ENCODE data around the gene ZNF518A. TPM values are rescaled to one million over a fixed set of nuclear protein-coding genes. Genes with fewer than 3 reads are reported as not detected.

ZNF518A gene
- total and polyA plus RNA-seq, 9 of the 15 experiments (the other 6 are each of a cell fraction or from before 2014, with no cell fraction given): 6.3 to 30.0 (median 17.4) TPM

- TF ChIP-seq TFAP4 (CRISPR knock-in tag; IDR thresholded peaks at IDR 0.05; ENCODE audit: borderline replicate concordance): no peak
- TF ChIP-seq ZEB2 (IDR thresholded peaks at IDR 0.05): no peak
- no peak for TF ChIP-seq HES1 (IDR thresholded peaks at IDR 0.05; ENCODE audit: low read depth)
- TF ChIP-seq ESRRA (IDR thresholded peaks at IDR 0.05; ENCODE audit: borderline replicate concordance, low read depth): peak; percentile 69; the same call in 1 of the 2 replicates
- no peak for TF ChIP-seq HNRNPH1 (optimal IDR thresholded peaks at IDR 0.05; ENCODE audit: low read depth, low read length)
- TF ChIP-seq ZNF639 (CRISPR knock-in tag; conservative IDR thresholded peaks at IDR 0.05 in 1 of 2, IDR thresholded peaks at IDR 0.05 in 1 of 2): peak in 1 of 2 experiments; percentile 72; a peak in 2 of 4 replicates
- TF ChIP-seq ZNF445 (CRISPR knock-in tag; IDR thresholded peaks at IDR 0.05; ENCODE audit: low read depth): no peak
- no peak for TF ChIP-seq ZNF830 (CRISPR knock-in tag; IDR thresholded peaks at IDR 0.05)
- TF ChIP-seq HINFP (tag; conservative IDR thresholded peaks at IDR 0.05; ENCODE audit: low read depth): 0 out of 2 replicates have a peak, but pooled peaks have one; percentile 54
- peak; percentile 60; the same call in 1 of the 2 replicates for TF ChIP-seq SMAD3 (CRISPR knock-in tag; conservative IDR thresholded peaks at IDR 0.05)
Observed at GRCh38 chr10:96107623-96108038, 22.5 kb upstream of the ZNF518A start (continued).
